ENCODE data around the gene DENND1B.

DNA sequence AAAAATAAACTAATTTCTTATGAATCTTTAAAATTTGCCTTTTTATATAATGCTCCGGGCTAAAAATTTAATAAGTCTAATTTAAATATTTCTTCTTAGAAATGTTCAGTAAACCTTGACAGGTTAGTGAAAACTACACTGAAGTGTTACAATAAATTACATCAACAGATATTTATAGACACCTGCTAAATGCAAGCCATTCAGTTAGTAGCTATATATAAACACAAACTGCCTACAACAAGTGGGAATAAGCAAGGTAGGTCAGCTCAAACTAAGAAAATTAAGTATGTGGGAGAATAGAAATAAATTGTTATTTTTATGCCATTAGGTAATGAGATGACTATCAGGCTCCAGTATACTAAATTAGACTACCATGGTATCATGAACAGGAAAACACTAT, 215.6 kb downstream of the DENND1B start:
- no peak for TF ChIP-seq CTCF (conservative IDR thresholded peaks at IDR 0.05)
- TF ChIP-seq EZH2 (IDR thresholded peaks at IDR 0.05; ENCODE audit: low read depth): no peak
